Measurements from ENCODE around the gene RHOT2.

RHOT2 gene

DNA sequence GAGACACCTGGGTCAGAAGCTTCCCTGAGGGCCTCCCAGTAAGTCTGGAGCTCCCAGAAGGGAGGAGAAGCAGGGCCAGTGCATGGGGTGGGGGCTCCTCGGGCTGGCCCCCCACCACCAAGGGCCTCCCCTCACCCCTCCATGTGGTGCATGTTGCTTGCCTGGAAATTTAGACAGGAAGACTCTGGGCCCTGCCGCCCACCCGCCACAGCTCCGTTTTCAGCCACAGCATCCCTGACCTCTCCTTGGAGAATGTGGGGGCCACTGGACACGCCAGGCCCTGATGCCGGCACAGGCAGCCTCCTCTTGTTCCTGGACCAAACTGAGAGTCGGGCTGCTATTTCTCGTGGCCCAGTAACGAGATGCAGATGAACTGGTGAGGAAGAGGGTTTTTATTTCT is 29.1 kb upstream of the RHOT2 start:
- H3K27me3 Mint-ChIP-seq = no peaks in the 10 kb centered on the region
- peak overlapping the region; percentile 46 for H3K27ac Mint-ChIP-seq
- no peaks in the 10 kb centered on the region for H3K9me3 Mint-ChIP-seq
- no peak overlapping the region for H3K4me3 Mint-ChIP-seq
- ATAC-seq = no peak
- H3K36me3 Mint-ChIP-seq = peaks cover under 1% of the 10 kb centered on the region
- peaks cover 66% of the 10 kb centered on the region for H3K4me1 Mint-ChIP-seq

DNA sequence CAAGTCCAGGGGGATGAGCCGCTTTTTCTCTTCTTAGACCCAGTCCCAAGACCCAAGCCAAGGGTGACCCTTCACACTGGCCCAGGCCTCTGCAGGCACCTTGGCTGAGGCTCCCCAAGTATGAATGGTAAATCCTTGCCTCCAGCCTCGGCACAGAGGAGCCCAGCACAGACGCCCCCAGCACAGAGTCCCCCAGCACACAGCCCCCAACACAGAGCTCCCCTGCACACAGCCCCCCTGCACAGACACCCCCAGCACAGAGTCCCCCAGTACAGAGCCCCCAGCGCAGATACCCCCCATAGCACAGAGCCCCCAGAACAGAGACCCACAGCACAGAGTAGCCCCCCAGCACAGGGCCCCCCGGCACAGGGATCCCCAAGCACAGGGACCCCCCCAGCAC is 27.3 kb upstream of the RHOT2 start:
- Mint-ChIP-seq H3K9me3 (no peaks in the 10 kb centered on the region), H3K36me3 (peaks cover 11% of the 10 kb centered on the region), H3K4me3 (peak overlapping the region; percentile 72), H3K27me3 (no peaks in the 10 kb centered on the region), H3K4me1 (peaks cover 72% of the 10 kb centered on the region), H3K27ac (peak overlapping the region; percentile 66)
- no peak for ATAC-seq

DNA sequence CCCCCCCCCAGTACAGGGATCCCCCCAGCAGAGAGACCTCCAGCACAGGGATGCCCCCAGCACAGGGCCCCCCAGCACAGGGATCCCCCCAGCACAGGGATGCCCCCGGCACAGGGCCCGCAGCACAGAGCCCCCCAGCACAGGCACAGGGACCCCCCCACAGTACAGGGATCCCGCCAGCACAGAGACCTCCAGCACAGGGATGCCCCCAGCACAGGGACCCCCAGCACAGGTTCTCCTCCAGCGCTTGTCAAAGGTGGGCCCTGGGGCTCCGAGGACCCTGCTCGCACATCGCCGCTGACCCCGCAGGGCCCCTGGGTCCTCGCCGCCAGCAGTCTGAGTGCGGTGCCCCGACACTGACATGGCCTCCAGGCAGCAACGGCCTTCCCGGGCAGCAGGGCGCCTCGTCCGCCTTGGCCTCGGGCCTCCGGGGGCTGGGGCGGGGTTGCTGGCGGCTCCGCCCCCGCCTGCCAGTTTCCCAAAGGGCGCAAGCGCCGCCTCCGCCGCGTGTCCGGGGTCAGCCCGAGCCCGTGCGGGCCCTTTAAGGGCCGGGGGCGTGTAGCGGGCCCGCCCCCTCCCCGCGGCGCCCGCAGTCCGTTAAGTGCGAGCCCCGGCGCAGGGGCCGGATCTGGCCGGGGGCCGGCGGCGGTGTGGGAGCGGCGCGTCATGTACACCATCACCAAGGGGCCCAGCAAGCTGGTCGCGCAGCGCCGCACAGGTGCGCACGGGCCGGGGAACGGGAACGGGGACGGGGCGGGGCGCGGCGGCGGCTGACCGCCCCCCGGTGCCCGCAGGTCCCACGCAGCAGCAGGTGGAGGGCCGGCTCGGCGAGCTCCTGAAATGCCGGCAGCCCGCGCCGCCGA is 26.4 kb upstream of the RHOT2 start, which contains the start of gene MCRIP2:
Gene MCRIP2 (plus strand): TSS at position 503 of the 863 bp plus-strand sequence. CDS start 164 bp downstream, at position 667.
- Mint-ChIP-seq H3K36me3 (peaks cover 11% of the 10 kb centered on the region), H3K27me3 (no peaks in the 10 kb centered on the region), H3K4me3 (peak within 1 kb of the TSS; percentile 82), H3K9me3 (no peaks in the 10 kb centered on the region), H3K4me1 (peaks cover 77% of the 10 kb centered on the region), H3K27ac (peak within 1 kb of the TSS; percentile 81)
- ATAC-seq = peak; percentile 70

DNA sequence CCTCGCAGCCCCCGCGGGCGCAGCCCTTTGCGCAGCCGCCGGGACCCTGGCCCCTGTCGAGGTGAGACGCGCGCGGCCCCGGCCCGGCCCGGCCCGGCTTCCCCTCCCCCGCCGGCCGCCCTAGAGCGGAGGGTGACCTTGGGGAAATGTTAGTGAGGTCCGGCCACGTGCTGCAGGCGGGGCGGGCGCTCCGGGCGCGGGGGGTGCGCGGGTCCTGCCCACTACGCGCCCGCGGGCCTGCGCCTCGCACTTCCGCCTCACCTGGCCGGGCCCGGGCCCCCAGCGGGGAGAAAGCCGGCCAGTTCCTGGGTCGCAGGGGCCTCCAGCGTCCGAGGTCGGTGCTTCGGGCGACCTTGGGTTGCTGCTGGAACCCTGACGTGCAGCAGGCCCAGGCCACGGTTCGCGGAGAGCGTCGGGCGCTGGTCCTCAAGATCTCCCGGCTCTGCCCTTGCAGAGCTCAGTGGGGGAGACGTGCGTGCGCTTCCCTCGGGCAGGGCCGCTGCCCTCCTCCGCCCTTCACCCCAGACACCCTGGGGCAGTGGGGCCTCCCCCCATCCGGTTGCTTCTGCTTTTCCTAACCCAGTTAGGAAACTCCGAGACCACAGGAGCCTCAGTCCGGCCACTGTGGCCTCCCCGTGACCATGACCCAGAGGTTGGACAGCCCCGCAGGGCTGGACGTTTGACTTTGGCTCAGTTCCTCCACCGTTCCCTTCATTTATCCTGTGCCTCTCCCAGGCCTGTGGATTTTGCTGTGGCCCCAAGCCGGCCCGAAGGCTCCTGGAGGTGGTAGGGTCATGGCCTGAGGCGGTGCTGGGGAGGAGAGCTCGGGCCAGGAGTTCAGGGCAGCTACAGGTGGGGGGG is 25.5 kb upstream of the RHOT2 start:
- Mint-ChIP-seq H3K4me3 (peak overlapping the region; percentile 82), H3K4me1 (peaks cover 81% of the 10 kb centered on the region), H3K27ac (peak overlapping the region; percentile 81), H3K36me3 (peaks cover 11% of the 10 kb centered on the region), H3K27me3 (no peaks in the 10 kb centered on the region), H3K9me3 (no peaks in the 10 kb centered on the region)
- ATAC-seq = peak; percentile 74

DNA sequence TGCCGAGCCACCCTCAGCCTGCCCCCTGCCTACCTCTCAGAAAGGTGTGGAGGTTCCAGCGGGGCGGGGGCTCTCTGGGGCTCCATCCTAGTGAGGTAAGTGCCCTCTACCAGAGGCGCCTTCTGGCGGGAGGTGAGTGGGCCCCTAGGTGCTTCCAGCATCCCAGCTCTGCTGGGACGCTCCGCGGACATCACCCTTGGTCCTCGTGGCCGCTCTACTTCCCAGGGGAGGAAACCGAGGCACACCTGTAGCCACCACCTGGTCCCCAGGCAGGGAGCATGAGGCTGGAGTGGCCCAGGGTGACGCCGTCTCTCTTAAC is 24.9 kb upstream of the RHOT2 start:
- ATAC-seq = no peak
- Mint-ChIP-seq H3K9me3 (no peaks in the 10 kb centered on the region), H3K4me1 (peaks cover 81% of the 10 kb centered on the region), H3K36me3 (peaks cover 11% of the 10 kb centered on the region), H3K27ac (peak overlapping the region; percentile 81), H3K4me3 (peak overlapping the region; percentile 82), H3K27me3 (no peaks in the 10 kb centered on the region)

DNA sequence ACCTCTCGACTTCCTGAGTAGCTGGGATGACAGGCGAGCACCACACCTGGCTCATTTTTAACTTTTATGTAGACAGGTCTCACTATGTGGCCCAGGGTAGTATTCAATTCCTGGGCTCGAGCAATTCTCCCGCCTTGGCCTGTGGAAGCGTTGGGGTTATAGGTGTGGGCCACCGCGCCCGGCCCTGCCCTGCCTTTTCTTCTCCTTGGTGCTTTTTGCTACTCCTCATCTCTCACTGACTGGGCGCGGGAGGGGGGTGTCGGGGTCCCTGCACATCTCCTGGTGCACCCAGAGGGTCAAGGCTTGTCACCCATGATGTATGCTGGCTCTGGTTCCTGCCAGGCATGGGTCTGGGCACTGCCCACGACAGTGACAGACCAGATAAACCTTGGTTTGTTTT is 23.4 kb upstream of the RHOT2 start:
- H3K27ac Mint-ChIP-seq = peak overlapping the region; percentile 81
- no peak for ATAC-seq
- H3K4me1 Mint-ChIP-seq = peaks cover 72% of the 10 kb centered on the region
- peaks cover 11% of the 10 kb centered on the region for H3K36me3 Mint-ChIP-seq
- no peaks in the 10 kb centered on the region for H3K27me3 Mint-ChIP-seq
- peak overlapping the region; percentile 63 for H3K4me3 Mint-ChIP-seq
- no peaks in the 10 kb centered on the region for H3K9me3 Mint-ChIP-seq

DNA sequence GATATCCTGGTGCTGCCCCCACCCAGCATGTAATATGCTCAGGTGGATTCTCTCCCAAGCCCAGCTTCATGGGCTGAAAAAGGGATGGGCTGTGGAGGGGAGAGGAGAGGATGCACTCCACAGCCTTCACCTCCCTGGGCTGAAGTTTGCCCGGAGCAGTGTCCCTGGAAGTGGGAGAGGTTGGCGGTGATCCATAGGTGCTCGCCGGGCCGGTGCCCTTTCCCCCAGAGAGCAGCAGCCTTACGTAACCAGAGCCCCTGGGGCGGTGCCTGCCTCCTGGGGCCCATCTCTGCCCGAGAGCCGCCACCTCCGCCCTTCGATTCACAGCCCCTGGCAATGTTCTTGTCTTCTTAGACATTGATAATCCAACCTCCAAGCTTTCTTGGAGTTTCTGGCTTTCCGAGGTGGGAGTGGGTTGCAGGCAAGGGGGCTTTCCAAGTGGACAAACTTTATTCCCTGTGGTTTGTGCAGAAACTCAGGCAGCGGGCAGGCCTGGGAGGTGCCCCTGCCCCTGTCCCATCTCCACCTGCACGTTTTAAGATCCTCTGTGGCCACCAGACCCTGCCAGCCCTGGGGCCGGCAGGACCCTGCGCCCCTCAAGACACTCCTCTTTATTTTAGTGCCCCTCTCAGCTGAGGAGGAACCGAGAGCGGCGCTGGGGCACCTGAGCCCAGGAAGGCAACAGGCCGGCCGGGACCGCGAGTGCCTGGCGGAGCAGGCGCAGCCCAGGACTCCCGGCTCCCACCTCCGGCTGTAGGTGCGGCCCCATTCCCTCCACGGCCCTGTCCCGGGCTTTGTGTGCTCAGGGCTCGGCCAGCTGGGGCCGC is 21.9 kb upstream of the RHOT2 start:
- Mint-ChIP-seq H3K27ac (no peak overlapping the region), H3K27me3 (no peaks in the 10 kb centered on the region), H3K4me1 (peaks cover 67% of the 10 kb centered on the region), H3K36me3 (peaks cover 11% of the 10 kb centered on the region), H3K4me3 (no peak overlapping the region), H3K9me3 (no peaks in the 10 kb centered on the region)
- no peak for ATAC-seq

DNA sequence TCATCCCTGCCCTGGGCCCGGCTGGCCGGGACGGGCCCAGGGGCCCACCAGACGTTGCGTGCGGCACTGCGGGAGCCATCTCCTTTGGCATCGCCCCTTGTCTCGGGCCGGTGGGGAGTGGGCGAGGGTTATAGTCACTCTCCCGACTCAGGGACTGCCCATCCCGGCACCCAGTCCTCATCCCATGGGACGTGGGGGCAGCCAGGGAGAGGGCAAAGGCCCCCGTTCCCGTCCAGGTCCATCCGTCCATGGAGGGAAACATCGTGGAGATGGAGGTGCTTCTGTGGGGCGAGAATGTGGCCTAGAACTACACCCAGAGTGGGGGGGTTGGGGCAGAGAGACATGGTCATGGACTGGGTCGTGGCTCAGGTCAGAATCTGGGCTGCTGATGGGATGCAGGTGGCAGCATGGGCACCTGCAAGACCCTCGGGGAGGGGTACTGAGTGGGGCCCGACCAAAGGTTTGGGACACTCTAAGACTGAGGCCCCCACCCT is 21.2 kb upstream of the RHOT2 start:
- peaks cover 67% of the 10 kb centered on the region for H3K4me1 Mint-ChIP-seq
- no peaks in the 10 kb centered on the region for H3K27me3 Mint-ChIP-seq
- no peak for ATAC-seq
- H3K36me3 Mint-ChIP-seq = peaks cover 11% of the 10 kb centered on the region
- H3K27ac Mint-ChIP-seq = peak overlapping the region; percentile 51
- H3K4me3 Mint-ChIP-seq = peak overlapping the region; percentile 52
- no peaks in the 10 kb centered on the region for H3K9me3 Mint-ChIP-seq

DNA sequence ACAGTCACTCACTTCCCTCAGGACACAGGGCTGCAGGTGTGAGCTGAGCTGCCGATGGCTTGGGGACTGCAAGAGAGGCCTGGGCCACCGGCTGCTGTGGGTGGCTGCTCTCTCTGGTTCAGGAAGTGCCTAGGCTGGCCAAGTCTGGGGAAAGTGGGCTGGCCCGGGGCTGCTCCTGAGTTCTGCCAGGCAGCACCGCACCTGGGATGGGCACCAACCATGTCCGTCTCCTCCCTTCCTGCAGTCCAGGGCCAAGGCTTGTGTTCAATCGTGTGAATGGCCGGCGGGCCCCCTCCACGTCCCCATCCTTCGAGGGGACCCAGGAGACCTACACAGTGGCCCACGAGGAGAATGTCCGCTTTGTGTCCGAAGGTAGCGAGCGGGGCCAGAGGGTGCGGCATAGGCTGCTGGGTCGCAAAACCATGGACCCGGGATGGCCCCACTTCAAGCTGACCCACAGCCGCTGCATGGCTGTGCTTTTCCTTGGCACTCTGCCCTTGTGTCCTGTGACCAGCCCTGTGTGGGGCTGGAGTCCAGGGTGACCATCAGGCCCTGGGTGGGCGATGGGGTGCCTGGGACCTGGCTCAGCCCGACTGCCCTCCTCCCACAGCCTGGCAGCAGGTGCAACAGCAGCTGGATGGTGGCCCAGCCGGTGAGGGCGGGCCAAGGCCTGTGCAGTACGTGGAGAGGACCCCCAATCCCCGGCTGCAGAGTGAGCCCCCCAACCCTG is 20.6 kb upstream of the RHOT2 start:
- H3K36me3 Mint-ChIP-seq = peaks cover 11% of the 10 kb centered on the region
- H3K4me1 Mint-ChIP-seq = peaks cover 67% of the 10 kb centered on the region
- no peaks in the 10 kb centered on the region for H3K27me3 Mint-ChIP-seq
- H3K9me3 Mint-ChIP-seq = no peaks in the 10 kb centered on the region
- no peak for ATAC-seq
- H3K27ac Mint-ChIP-seq = peak overlapping the region; percentile 51
- H3K4me3 Mint-ChIP-seq = peak overlapping the region; percentile 52

DNA sequence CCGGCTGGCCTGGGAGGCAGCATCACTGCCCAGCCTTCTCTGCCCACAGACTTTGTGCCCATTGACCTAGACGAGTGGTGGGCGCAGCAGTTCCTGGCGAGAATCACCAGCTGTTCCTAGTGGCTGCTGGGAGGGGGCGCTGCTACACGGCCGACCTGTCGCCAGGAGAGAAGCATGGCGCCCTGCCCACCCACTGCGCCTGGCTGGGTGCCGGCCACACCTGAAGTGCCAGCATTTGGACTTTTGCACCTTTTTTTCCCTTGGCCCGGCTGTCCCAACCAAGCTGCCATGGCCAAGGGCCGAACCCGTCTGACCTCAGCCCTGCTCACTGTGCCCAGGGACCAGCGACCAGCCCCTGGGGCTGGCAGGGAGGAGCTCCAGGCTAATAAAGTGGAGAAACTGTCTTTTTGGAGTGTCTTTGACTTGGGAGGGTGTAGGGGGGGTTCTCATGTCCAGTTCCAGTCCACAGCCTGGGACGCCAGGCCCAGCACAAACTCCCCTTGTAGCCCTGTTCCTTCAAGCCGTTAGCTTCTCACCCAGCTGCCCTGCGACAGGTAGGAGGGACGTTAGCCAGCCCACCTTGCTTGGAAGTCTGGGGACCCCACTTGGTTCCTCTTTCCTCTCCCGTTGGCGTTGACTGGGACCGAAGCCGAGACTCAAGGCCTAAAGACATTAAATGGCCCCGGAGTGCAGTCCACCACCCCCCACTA is 19.7 kb upstream of the RHOT2 start:
- ATAC-seq = peak; percentile 32
- H3K36me3 Mint-ChIP-seq = peaks cover 11% of the 10 kb centered on the region
- no peaks in the 10 kb centered on the region for H3K9me3 Mint-ChIP-seq
- H3K27ac Mint-ChIP-seq = peak overlapping the region; percentile 87
- peak overlapping the region; percentile 87 for H3K4me3 Mint-ChIP-seq
- H3K27me3 Mint-ChIP-seq = no peaks in the 10 kb centered on the region
- H3K4me1 Mint-ChIP-seq = peaks cover 59% of the 10 kb centered on the region

DNA sequence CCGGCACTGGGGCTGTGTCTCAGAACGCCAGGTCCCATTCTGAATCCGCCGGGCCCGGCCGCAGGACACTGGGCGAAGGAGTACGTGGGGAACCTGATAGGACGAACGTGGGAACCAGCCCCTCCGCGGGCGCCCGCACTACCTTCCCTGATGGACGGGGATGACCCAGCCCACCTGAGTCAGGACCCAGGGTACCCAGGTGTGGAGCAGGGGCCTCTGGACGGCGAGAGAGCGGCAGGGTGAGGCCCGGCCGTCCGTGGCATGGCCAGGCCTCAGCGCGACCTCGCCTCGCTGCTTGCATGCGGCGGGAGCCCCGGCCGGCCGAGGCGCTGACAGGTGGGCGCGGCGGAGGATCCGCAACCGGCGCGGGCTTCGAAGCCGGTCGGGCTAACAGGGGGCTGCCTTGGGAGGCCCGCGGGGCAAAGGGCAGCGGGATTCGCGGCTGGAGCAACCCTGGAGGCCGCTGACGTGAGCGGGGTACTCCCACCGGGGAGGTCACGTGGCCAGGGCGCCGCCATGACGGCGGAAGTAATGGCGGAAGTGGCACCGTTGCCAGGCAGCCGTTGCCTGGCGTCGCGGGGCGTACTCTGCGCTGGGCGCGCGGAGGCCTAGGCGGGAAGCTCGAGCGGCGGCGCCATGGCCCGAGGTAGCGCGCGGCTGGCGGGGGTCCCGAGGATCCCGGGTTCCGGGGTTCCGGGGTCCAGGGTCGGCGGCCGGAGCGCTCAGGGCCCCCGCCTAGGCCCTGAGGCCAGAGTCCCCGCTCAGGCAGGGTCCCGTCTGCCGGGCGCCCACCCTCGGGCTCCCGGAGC is 18.9 kb upstream of the RHOT2 start, which contains the start of gene WDR90:
Gene WDR90 (plus strand): TSS at position 585 of the 809 bp plus-strand sequence. CDS start 52 bp downstream, at position 637.
- Mint-ChIP-seq H3K4me1 (peaks cover 51% of the 10 kb centered on the region), H3K36me3 (peaks cover 9% of the 10 kb centered on the region), H3K27me3 (no peaks in the 10 kb centered on the region), H3K9me3 (no peaks in the 10 kb centered on the region), H3K4me3 (peak within 1 kb of the TSS; percentile 87), H3K27ac (peak within 1 kb of the TSS; percentile 87)
- ATAC-seq = peak; percentile 90

DNA sequence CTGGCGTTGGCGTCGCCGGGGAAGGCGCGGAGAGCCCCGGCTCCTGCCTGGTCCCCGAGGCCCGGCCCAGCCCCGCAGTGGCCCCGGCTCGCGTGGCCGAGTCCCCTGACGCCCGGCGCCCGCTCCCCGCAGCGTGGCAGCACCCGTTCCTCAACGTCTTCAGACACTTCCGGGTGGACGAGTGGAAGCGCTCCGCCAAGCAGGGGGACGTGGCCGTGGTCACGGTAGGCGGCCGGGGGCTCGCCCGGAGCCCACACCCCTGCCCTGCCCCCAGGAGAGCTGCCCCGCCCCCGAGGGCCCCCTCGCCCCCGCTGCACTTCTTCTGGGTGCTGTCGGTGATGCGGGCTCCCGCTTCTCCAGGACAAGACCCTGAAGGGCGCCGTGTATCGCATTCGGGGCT is 18.3 kb upstream of the RHOT2 start:
- Mint-ChIP-seq H3K36me3 (peaks cover 2% of the 10 kb centered on the region), H3K27ac (no peak overlapping the region), H3K27me3 (no peaks in the 10 kb centered on the region), H3K4me3 (peak overlapping the region; percentile 69), H3K9me3 (no peaks in the 10 kb centered on the region), H3K4me1 (peaks cover 45% of the 10 kb centered on the region)
- ATAC-seq = peak; percentile 1

DNA sequence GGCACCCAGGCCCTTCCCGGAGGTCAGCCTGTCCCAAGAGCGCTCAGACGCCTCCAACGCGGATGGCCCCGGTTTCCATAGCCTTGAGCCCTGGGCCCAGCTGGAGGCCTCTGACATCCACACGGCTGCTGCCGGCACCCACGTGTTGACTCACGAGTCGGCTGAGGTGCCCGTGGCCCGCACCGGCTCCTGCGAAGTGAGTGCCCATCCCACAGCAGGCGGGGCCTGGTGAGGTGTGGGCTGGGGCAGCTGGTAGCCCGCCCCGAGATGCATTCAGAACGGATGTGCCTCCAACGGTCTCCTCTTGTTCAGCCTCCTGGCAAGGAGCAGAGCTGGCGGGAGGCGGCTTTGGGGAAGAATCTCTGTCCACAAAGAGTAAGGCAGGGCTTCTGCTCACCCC is 16.1 kb upstream of the RHOT2 start:
- no peak for ATAC-seq
- H3K9me3 Mint-ChIP-seq = no peaks in the 10 kb centered on the region
- H3K27ac Mint-ChIP-seq = no peak overlapping the region
- H3K4me1 Mint-ChIP-seq = peaks cover 25% of the 10 kb centered on the region
- H3K27me3 Mint-ChIP-seq = no peaks in the 10 kb centered on the region
- no peak overlapping the region for H3K4me3 Mint-ChIP-seq
- no peaks in the 10 kb centered on the region for H3K36me3 Mint-ChIP-seq
